Left ventricle myocardium inferior (tissue), 1 donor: ENCODE data around the gene PKD2L1. TPM values are rescaled to one million over a fixed set of nuclear protein-coding genes. Genes with fewer than 3 reads are reported as not detected.

ENCODE experiments used
- DNase-seq: peaks from one replicate; pipeline ENCODE4 v3.0.0-alpha.2; 2020
- H3K27ac ChIP-seq: fragments of 200-600 bp; replicated peaks from 2 replicates; pipeline ENCODE4 v1.8.0; 2021
- H3K27me3 ChIP-seq: fragments of 200-600 bp; 2 replicates; pipeline ENCODE4 v1.8.0; 2021; ENCODE audit warnings: low read depth
- H3K36me3 ChIP-seq: fragments of 200-600 bp; 2 replicates; pipeline ENCODE4 v1.8.0; 2021
- H3K4me1 ChIP-seq: fragments of 200-600 bp; 2 replicates; pipeline ENCODE4 v1.8.0; 2021
- H3K4me3 ChIP-seq: fragments of 200-600 bp; 2 replicates; pipeline ENCODE4 v1.8.0; 2021; ENCODE audit warnings: mild to moderate bottlenecking, moderate library complexity
- H3K9me3 ChIP-seq: fragments of 200-600 bp; replicated peaks from 2 replicates; pipeline ENCODE4 v1.8.0; 2021
- CTCF ChIP-seq: fragments of 200-600 bp; IDR thresholded peaks from 2 replicates; pipeline ENCODE4 v1.8.0; 2021; ENCODE audit warnings: antibody characterized with exemption, mild to moderate bottlenecking, borderline replicate concordance
- intact Hi-C: fragments of 100-400 bp; cut with micrococcal nuclease; formaldehyde crosslinking; loops from one replicate; pipeline ENCODE4 v1.11.0; 2022
- total RNA-seq: library from RNA; stranded (reverse); fragmentation: NEBNext Ultra II Directional; extraction: Animal tissue kit (Norgen Biotek cat#: 25700); gene quantifications from one replicate; pipeline ENCODE4 v1.2.1, GENCODE V29; 2021
- donor health status: DM: no; HTN: yes; CAD: no; lungs with severe emphysema.

Gene PKD2L1
- total RNA-seq, 1 donor from 2014 or later = not detected

- H3K4me3 ChIP-seq = peak overlapping the region; percentile 79
- no peak for DNase-seq
- H3K9me3 ChIP-seq = no peaks in the 10 kb centered on the region
- peaks cover 47% of the 10 kb centered on the region for H3K4me1 ChIP-seq
- H3K27me3 ChIP-seq = no peaks in the 10 kb centered on the region
- H3K27ac ChIP-seq = peak overlapping the region; percentile 95
- intact Hi-C loops = no loop called here
- no peak for TF ChIP-seq CTCF
- H3K36me3 ChIP-seq = no peaks in the 10 kb centered on the region
Measured at GRCh38 chr10:100372415-100373297, 42.6 kb upstream of the PKD2L1 start.

GRCh38 chr10:100371482-100372027 is 41.5 kb upstream of the PKD2L1 start:
- no peaks in the 10 kb centered on the region for H3K9me3 ChIP-seq
- no peaks in the 10 kb centered on the region for H3K36me3 ChIP-seq
- peak overlapping the region; percentile 63 for H3K27ac ChIP-seq
- TF ChIP-seq CTCF = no peak
- DNase-seq = no peak
- intact Hi-C loops = no loop called here
- H3K27me3 ChIP-seq = no peaks in the 10 kb centered on the region
- H3K4me3 ChIP-seq = no peak overlapping the region
- H3K4me1 ChIP-seq = peaks cover 47% of the 10 kb centered on the region

- peak; percentile 77 for DNase-seq
- intact Hi-C loops = no loop called here
- H3K36me3 ChIP-seq = no peaks in the 10 kb centered on the region
- H3K4me1 ChIP-seq = peaks cover 47% of the 10 kb centered on the region
- no peak overlapping the region for H3K4me3 ChIP-seq
- no peaks in the 10 kb centered on the region for H3K27me3 ChIP-seq
- H3K9me3 ChIP-seq = no peaks in the 10 kb centered on the region
- TF ChIP-seq CTCF = no peak
- H3K27ac ChIP-seq = peak overlapping the region; percentile 63
Measured at GRCh38 chr10:100370714-100371481, 40.9 kb upstream of the PKD2L1 start.

- Histone ChIP-seq H3K4me1 (peaks cover 45% of the 10 kb centered on the region), H3K4me3 (no peak overlapping the region), H3K36me3 (no peaks in the 10 kb centered on the region), H3K27me3 (no peaks in the 10 kb centered on the region), H3K27ac (no peak overlapping the region), H3K9me3 (no peaks in the 10 kb centered on the region)
- no peak for DNase-seq
- TF ChIP-seq CTCF = no peak
- intact Hi-C loops = no loop called here
Measured at GRCh38 chr10:100368721-100369120, 38.7 kb upstream of the PKD2L1 start.

GRCh38 chr10:100364735-100365391 is 34.8 kb upstream of the PKD2L1 start:
- Histone ChIP-seq H3K9me3 (no peaks in the 10 kb centered on the region), H3K4me1 (peaks cover 21% of the 10 kb centered on the region), H3K36me3 (no peaks in the 10 kb centered on the region), H3K4me3 (no peak overlapping the region), H3K27ac (peak overlapping the region; percentile 51), H3K27me3 (no peaks in the 10 kb centered on the region)
- peak; percentile 77 for DNase-seq
- intact Hi-C loops = no loop called here
- no peak for TF ChIP-seq CTCF
